AG09319 (cell line): Measurements from ENCODE around the gene CDCA3.

ENCODE experiments used
- DNase-seq: peaks from one replicate; pipeline ENCODE4 v3.0.0-alpha.2; 2010; ENCODE audit warnings: low read depth; ENCODE audit errors: extremely low read depth
- TF ChIP-seq, protein P1 (sequence below): IDR thresholded peaks from 2 replicates; pipeline ENCODE4 v1.5.1; 2011; ENCODE audit warnings: low read depth, mild to moderate bottlenecking, inconsistent platforms, low read length, moderate library complexity

Gene CDCA3

DNA sequence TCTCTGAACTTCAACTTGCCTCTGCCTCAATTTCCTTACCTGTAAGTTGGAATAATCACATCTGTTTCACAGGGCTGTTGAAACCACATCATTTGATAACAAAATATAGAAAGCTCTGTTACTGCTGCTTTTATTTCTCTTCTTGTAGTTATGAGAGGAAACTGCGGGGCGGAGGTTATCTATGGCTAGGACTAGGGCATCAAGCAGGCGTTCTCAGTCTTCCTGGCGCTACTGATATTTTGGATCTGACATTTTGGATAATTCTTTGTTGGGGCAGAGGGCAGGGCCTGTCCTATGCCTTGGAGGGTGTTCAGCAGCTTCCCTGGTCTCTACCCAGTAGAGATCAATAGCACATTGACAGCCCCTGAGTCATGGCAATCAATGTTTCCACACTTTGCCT lies 19.0 kb downstream of the CDCA3 start:
- TF ChIP-seq, protein P1, sequence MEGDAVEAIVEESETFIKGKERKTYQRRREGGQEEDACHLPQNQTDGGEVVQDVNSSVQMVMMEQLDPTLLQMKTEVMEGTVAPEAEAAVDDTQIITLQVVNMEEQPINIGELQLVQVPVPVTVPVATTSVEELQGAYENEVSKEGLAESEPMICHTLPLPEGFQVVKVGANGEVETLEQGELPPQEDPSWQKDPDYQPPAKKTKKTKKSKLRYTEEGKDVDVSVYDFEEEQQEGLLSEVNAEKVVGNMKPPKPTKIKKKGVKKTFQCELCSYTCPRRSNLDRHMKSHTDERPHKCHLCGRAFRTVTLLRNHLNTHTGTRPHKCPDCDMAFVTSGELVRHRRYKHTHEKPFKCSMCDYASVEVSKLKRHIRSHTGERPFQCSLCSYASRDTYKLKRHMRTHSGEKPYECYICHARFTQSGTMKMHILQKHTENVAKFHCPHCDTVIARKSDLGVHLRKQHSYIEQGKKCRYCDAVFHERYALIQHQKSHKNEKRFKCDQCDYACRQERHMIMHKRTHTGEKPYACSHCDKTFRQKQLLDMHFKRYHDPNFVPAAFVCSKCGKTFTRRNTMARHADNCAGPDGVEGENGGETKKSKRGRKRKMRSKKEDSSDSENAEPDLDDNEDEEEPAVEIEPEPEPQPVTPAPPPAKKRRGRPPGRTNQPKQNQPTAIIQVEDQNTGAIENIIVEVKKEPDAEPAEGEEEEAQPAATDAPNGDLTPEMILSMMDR = no peak
- no peak for DNase-seq

DNA sequence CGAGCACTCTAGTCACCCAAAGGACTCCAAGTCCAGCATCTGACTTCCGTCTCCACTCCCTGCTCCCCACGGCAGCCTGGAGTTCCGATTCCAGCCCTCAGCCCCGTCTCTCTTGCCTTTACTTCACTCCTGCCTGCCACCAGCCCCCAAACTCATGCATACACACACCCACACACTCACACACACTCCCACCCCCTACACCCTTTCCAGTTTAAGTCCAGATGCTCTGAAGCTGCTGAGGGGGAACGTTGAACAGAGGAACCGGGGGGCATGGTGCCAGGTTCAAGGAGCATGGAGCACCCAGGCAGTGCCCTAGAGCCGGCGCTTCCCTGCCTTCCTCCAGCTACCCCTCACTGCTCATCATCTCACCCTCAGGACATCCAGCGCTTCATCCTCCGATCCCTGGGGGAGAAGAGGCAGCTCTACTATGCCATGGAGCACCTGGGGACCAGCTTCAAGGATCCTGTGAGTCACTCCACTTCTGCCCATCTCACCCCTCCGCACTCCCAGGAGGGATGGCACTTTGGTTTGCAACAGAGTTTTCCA lies 19.6 kb downstream of the CDCA3 start:
- DNase-seq = no peak
- TF ChIP-seq, protein P1 = no peak

GRCh38 chr12:6830999-6831398 lies 20.1 kb downstream of the CDCA3 start:
- TF ChIP-seq, protein P1 = no peak
- no peak for DNase-seq

- TF ChIP-seq, protein P1 = no peak
- DNase-seq = no peak
These were observed 20.7 kb downstream of the CDCA3 start for GRCh38 chr12:6830286-6830890.

DNA sequence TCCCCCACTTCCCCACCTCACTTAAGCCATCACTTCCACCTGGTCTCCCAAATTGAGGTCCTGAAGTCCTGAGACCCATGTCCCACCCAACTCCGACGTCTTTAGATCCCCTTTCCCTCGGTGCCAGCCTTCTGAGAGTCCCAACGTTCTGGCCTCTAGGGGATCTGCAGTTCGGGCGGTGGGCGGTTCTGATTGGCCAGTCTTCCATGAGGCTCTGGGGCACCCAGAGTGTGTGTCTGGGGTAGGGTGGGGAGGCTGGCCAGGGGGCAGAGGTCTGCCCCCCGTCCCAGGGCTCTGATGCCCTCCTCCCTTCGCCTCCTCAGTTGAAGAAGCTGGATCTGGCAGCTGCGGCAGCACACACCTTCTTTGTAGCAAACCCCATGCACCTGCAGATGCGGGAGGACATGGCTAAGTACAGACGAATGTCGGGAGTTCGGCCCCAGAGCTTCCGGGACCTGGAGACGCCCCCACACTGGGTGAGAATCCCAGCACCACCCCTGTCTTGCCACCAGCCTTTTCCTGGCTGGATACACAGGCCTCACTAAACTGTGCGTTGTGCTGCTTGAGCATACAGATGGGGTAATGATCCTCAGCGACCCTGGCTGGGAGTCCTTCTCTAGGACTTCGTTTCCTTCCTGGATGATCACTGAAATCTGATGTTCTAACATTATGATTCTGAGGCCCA lies 21.4 kb downstream of the CDCA3 start:
- TF ChIP-seq, protein P1 = no peak; the same call in 1 of the 2 replicates
- no peak for DNase-seq

GRCh38 chr12:6828781-6829535 lies 22.1 kb downstream of the CDCA3 start:
- DNase-seq = no peak
- TF ChIP-seq, protein P1 = no peak
